K562 treated with DMSO at 1 percent for 4 hours (cell line): Measurements from ENCODE around the gene RING1. TPM values are rescaled to one million over a fixed set of nuclear protein-coding genes. Genes with fewer than 3 reads are reported as not detected.

ENCODE experiments used
- total RNA-seq: library from RNA; unstranded; fragments of 300-600 nt; gene quantifications from 2 replicates; pipeline ENCODE4 v1.2.3, GENCODE V29; 2022; ENCODE audit not compliant: insufficient read depth

Gene RING1
- total RNA-seq, result 48.6 and 58.0 TPM in 2 replicates

DNA sequence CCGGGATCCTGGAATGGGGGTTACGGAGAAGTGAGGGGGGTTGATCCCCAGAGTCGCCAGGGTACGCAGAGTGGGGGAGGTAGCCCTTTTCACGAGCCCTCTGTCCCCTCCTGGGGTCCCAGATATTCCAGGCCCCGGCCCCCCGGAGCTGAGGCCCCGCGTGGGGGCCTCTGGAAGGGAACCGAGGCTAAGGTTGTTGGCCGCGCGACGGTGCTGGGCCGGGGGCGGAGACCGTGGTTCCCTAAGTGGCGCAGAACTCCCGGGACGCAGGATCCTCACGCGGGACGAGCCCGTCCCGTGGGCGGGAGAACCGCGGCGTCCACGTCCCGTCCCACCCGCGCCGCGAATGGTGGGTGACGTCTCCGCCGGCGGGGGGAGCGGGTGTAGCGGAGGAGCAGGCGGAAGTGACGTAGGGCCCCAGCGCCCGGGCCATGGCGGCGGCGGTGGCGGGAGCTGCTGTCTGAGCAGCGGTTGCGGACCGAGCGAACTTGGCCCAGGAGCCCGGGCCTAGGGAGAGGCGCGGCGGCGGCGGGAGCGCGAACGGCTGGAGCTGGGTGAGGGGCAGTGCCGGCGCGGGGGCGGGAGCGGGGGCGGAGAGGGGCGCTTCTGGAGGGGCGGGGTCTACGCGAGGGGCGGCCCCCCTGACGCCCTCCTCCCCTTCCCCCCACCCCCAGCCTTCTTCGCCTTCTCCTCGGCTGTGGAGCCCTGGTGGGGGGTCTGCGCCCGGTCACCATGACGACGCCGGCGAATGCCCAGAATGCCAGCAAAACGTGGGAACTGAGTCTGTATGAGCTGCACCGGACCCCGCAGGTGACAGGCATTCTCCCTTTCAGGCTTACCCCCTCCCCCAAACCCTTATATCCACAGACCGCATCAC lies at the start of gene RING1:
RING1 (plus strand) TSS at position 410 of the 877 bp plus-strand sequence; CDS start at position 733, 323 bp downstream.

DNA sequence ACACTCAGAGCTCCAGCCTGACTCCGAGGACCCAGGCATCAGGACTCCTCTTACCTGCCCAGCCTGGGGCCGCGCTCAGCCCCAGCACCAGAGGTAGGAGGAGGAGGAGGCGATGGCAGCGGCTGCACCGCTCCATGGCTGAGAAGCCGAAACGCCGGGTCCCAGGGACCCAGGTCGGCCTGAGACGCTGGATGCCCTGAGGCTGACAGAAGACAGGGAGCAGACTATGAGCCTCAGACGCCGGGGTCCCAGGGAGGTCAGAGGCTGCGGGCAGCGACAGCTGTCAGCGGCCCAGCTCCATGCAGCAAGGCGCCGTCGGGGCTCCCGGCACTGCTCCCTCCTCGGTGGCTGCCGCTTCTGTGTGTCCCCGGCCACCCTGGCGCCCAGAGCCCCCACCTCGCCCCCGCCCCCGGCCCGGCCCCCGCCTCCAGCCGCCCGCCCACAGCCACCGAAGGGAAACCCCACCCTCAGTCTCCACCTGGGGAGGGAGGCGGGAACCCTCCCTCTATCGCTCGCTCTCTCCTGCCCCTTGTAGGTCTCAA lies 16.1 kb upstream of the RING1 start, which contains the start of gene COL11A2:
COL11A2 (minus strand) TSS at position 363 of the 542 bp plus-strand sequence; CDS start at position 136, 227 bp downstream.

DNA sequence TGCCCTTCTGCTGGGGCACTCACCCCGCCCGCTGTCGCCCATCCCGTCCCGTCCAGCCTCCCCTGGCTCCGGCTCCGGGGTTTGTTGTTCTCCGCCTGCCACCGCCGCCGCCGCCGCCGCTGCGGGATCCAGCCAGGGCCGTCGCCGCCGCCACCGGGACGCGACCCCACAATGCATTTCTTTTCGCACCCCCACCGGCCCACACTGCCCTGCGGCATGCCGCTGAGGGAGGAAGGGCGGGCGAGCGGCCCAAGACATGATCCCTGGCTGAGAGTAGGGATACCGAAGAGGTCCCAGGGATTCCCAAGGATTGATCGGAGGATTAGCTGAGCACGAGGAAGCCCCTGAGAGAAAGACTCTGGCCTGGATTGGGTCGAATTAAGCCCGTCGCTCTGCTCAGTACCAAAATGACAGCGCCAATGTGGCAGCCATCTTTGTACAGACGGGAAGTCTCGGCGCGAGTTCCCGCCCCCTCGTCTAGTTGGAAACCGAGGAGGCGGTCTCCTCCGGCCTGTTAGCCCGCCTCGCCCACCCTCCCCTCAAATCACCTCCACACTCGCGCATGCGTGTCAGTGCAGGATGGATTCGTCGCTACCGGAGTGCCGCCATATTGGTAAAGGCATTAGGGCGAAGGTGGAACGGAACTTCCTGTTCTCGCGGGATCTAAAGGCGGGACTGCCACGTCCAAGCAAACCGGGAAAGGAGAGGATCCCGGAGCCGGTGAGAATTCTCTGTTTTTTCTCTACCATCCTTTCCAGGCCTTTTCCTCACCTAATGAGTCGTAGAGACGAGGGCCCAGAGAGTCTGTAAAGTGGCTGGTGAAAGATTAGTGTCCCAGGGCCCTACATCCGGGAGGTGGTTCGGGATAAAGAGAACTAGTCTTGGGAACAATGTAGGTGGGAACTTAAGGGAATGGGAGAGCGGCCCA lies 7.8 kb upstream of the RING1 start, which contains the start of the genes RXRB and SLC39A7:
RXRB (minus strand) TSS at position 447 of the 928 bp plus-strand sequence; CDS start at position 258, 189 bp downstream.
SLC39A7 (plus strand) TSS at position 649 of the 928 bp plus-strand sequence. CDS start 379 bp downstream, outside the sequence.

DNA sequence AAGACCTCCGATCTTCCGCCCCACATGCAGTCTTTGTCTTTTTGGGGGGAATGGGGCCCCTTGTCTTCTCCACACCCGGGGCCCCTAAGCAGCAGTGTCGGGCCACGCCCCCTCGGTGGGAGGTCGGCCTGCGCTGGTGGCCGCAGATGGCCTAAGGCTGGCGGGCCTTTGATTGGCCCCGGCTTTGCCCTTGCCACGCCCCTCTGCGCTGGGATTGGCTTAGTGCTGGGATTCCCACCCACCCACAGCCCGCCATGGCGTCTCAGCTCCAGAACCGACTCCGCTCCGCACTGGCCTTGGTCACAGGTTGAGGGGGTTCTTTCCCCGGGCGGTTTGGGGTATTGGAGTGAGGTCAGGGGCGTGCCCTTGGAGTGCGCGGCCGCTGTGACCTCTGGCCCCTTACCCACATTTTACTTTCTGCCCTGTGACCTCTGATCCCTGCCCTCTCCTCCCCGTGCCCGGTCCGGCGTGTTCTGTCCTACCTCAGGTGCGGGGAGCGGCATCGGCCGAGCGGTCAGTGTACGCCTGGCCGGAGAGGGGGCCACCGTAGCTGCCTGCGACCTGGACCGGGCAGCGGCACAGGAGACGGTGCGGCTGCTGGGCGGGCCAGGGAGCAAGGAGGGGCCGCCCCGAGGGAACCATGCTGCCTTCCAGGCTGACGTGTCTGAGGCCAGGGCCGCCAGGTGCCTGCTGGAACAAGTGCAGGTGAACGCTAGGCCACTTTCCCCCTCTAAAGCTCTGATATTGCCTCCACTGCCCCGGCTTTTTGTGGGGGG lies 3.7 kb upstream of the RING1 start, which contains the start of gene HSD17B8:
HSD17B8 (plus strand) TSS at position 241 of the 776 bp plus-strand sequence; CDS start at position 255, 14 bp downstream.

Other genes with a start within 250 kb of the RING1 start
- gene BRD2, start 239.9 kb upstream of the RING1 start, total RNA-seq, result 180 and 276 TPM in 2 replicates
- gene HLA-DOA, start 198.9 kb upstream of the RING1 start, total RNA-seq, result not detected in 2 replicates
- gene HLA-DPA1, start 134.9 kb upstream of the RING1 start, total RNA-seq, result not detected in 2 replicates
- gene HLA-DPB1, start 132.5 kb upstream of the RING1 start, total RNA-seq, result not detected in 2 replicates
- 0.17 and 0.19 TPM in 2 replicates for gene COL11A2, start 16.0 kb upstream of the RING1 start, total RNA-seq
- 26.4 and 32.8 TPM in 2 replicates for gene RXRB, start 7.8 kb upstream of the RING1 start, total RNA-seq
- 148 and 178 TPM in 2 replicates for gene SLC39A7, start 7.6 kb upstream of the RING1 start, total RNA-seq
- 10.2 and 19.0 TPM in 2 replicates for gene HSD17B8, start 3.8 kb upstream of the RING1 start, total RNA-seq
- gene VPS52, start 63.4 kb downstream of the RING1 start, total RNA-seq, result 25.9 and 40.7 TPM in 2 replicates
- gene RPS18, start 63.6 kb downstream of the RING1 start, total RNA-seq, result 12,597 and 13,607 TPM in 2 replicates
- gene B3GALT4, start 68.6 kb downstream of the RING1 start, total RNA-seq, result 0.64 and 1.3 TPM in 2 replicates
- gene WDR46, start 80.7 kb downstream of the RING1 start, total RNA-seq, result 53.8 and 54.5 TPM in 2 replicates
- 155 and 182 TPM in 2 replicates for gene PFDN6, start 81.1 kb downstream of the RING1 start, total RNA-seq
- gene RGL2, start 90.4 kb downstream of the RING1 start, total RNA-seq, result 31.0 and 34.6 TPM in 2 replicates
- 141 and 157 TPM in 2 replicates for gene TAPBP, start 105.6 kb downstream of the RING1 start, total RNA-seq
- 6.4 and 8.1 TPM in 2 replicates for gene ZBTB22, start 109.2 kb downstream of the RING1 start, total RNA-seq
- gene DAXX, start 114.5 kb downstream of the RING1 start, total RNA-seq, result 48.7 and 57.6 TPM in 2 replicates
- gene KIFC1, start 183.3 kb downstream of the RING1 start, total RNA-seq, result 83.0 and 95.7 TPM in 2 replicates
- gene PHF1, start 202.5 kb downstream of the RING1 start, total RNA-seq, result 62.6 and 67.2 TPM in 2 replicates
- 395 and 427 TPM in 2 replicates for gene CUTA, start 209.6 kb downstream of the RING1 start, total RNA-seq
- 6.6 and 10.9 TPM in 2 replicates for gene SYNGAP1, start 211.6 kb downstream of the RING1 start, total RNA-seq
- 10.4 and 11.8 TPM in 2 replicates for gene ZBTB9, start 246.1 kb downstream of the RING1 start, total RNA-seq